Calu3 (cell line): Measurements from ENCODE around the gene TAPBPL. TPM values are rescaled to one million over a fixed set of nuclear protein-coding genes. Genes with fewer than 3 reads are reported as not detected.

Source experiments
- BruUV-seq: library from RNA; stranded (reverse); fragments of 400-500 nt; replicated peaks from 2 replicates; lab custom pipeline; 2021; lab: Mats Ljungman, UMichigan
- CTCF ChIA-PET: fragments of 300-600 bp; sonication (Branson Sonifier 250); formaldehyde crosslinking; loops from one replicate; lab custom pipeline; 2022; ENCODE audit warnings: antibody characterized with exemption; lab: Charles Lee
- DNase-seq: peaks from one replicate; pipeline ENCODE4 v3.0.0; 2022
- H3K27ac Mint-ChIP-seq: one replicate; pipeline ENCODE4 v1.8.0; 2022; ENCODE audit warnings: mixed read lengths; ENCODE audit not compliant: unreplicated experiment
- H3K27me3 Mint-ChIP-seq: one replicate; pipeline ENCODE4 v1.8.0; 2022; ENCODE audit warnings: mixed read lengths; ENCODE audit not compliant: unreplicated experiment
- H3K36me3 Mint-ChIP-seq: one replicate; pipeline ENCODE4 v1.8.0; 2022; ENCODE audit warnings: mild to moderate bottlenecking, moderate library complexity, mixed read lengths; ENCODE audit not compliant: insufficient read depth, unreplicated experiment
- H3K4me1 Mint-ChIP-seq: one replicate; pipeline ENCODE4 v1.8.0; 2022; ENCODE audit warnings: mild to moderate bottlenecking, low read depth, mixed read lengths; ENCODE audit not compliant: unreplicated experiment
- H3K4me3 Mint-ChIP-seq: one replicate; pipeline ENCODE4 v1.8.0; 2022; ENCODE audit warnings: mild to moderate bottlenecking, low read depth, moderate library complexity, mixed read lengths; ENCODE audit not compliant: unreplicated experiment
- H3K9me3 Mint-ChIP-seq: one replicate; pipeline ENCODE4 v1.8.0; 2022; ENCODE audit warnings: low read depth, mixed read lengths; ENCODE audit not compliant: unreplicated experiment
- intact Hi-C: fragments of 100-400 bp; cut with micrococcal nuclease; formaldehyde crosslinking; loops from one replicate; pipeline ENCODE4 v1.10.0; 2022; ENCODE audit not compliant: unreplicated experiment
- total RNA-seq: library from RNA; stranded (reverse); gene quantifications from 2 replicates; pipeline ENCODE4 v1.2.3, GENCODE V29; 2022
- TF ChIP-seq, protein P1 (sequence below): fragments of 200-600 bp; IDR thresholded peaks from one replicate; pipeline ENCODE4 v1.8.0; 2022; ENCODE audit warnings: antibody characterized with exemption; ENCODE audit not compliant: unreplicated experiment

Gene TAPBPL
- total RNA-seq, 1 experiment from 2014 or later = 28.0 TPM

DNA sequence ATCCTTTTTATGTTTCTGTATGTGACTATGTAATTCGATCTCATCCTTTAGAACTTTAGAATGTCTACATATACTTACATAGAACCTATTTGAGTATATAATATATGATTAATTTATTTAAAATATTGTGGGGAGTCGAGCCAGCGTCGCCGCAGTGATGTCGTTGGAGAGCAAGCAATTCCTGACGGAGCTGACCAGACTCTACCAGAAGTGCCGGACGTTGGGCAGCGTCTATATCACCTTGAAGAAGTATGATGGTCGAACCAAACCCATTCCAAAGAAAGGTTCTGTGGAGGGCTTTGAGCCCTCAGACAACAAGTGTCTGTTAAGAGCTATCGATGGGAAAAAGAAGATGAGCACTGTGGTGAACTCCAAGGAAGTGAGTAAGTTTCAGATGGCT, 13.5 kb upstream of the TAPBPL start:
- Mint-ChIP-seq H3K27ac (no peak overlapping the region), H3K4me3 (no peak overlapping the region), H3K4me1 (no peaks in the 10 kb centered on the region), H3K36me3 (peaks cover 5% of the 10 kb centered on the region), H3K9me3 (no peaks in the 10 kb centered on the region), H3K27me3 (no peaks in the 10 kb centered on the region)
- no TSS peak for BruUV-seq
- intact Hi-C loops = no loop called here
- TF ChIP-seq, protein P1, sequence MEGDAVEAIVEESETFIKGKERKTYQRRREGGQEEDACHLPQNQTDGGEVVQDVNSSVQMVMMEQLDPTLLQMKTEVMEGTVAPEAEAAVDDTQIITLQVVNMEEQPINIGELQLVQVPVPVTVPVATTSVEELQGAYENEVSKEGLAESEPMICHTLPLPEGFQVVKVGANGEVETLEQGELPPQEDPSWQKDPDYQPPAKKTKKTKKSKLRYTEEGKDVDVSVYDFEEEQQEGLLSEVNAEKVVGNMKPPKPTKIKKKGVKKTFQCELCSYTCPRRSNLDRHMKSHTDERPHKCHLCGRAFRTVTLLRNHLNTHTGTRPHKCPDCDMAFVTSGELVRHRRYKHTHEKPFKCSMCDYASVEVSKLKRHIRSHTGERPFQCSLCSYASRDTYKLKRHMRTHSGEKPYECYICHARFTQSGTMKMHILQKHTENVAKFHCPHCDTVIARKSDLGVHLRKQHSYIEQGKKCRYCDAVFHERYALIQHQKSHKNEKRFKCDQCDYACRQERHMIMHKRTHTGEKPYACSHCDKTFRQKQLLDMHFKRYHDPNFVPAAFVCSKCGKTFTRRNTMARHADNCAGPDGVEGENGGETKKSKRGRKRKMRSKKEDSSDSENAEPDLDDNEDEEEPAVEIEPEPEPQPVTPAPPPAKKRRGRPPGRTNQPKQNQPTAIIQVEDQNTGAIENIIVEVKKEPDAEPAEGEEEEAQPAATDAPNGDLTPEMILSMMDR = no peak
- CTCF ChIA-PET = no interaction called here
- no peak for DNase-seq

- Mint-ChIP-seq H3K27me3 (no peaks in the 10 kb centered on the region), H3K36me3 (peaks cover 5% of the 10 kb centered on the region), H3K4me3 (no peak overlapping the region), H3K27ac (no peak overlapping the region), H3K4me1 (no peaks in the 10 kb centered on the region), H3K9me3 (no peaks in the 10 kb centered on the region)
- intact Hi-C loops = no loop called here
- no peak for DNase-seq
- BruUV-seq = no TSS peak
- TF ChIP-seq, protein P1 = no peak
- CTCF ChIA-PET = interaction anchor here (0.6 kb wide), 1 partner anchor 511 kb away, joined by 5 read pairs; no protein-coding TSS in a partner anchor
These were observed 11.5 kb upstream of the TAPBPL start for GRCh38 chr12:6440391-6440790.

DNA sequence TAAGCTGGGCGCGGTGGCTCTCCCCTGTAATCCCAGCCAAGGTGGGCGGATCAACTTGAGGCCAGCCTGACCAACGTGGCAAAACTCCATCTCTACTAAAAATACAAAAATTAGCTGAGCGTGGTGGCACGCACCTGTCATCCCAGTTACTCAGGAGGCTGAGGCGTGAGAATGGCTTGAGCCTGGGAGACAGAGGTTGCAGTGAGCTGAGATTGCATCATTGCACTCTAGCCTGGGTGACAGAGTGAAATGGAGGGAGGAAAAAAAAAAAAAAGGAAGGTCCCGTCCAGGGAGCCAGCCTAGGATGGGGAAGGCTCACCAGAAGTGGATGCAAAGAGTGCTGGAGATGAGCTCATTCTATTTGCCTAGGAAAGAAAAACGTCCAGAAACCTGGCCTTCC, 9.0 kb upstream of the TAPBPL start:
- Mint-ChIP-seq H3K36me3 (peaks cover 10% of the 10 kb centered on the region), H3K4me3 (no peak overlapping the region), H3K9me3 (no peaks in the 10 kb centered on the region), H3K27ac (no peak overlapping the region), H3K4me1 (no peaks in the 10 kb centered on the region), H3K27me3 (no peaks in the 10 kb centered on the region)
- DNase-seq = no peak
- CTCF ChIA-PET = interaction anchor here (1.1 kb wide), 1 partner anchor 14 kb away, joined by 4 read pairs; no protein-coding TSS in a partner anchor
- TF ChIP-seq, protein P1 = no peak
- BruUV-seq = no TSS peak
- intact Hi-C loops = no loop called here

- no peak for DNase-seq
- Mint-ChIP-seq H3K4me1 (no peaks in the 10 kb centered on the region), H3K36me3 (peaks cover 15% of the 10 kb centered on the region), H3K27me3 (no peaks in the 10 kb centered on the region), H3K9me3 (no peaks in the 10 kb centered on the region), H3K27ac (no peak overlapping the region), H3K4me3 (no peak overlapping the region)
- CTCF ChIA-PET = interaction anchor here (1.1 kb wide), 1 partner anchor 14 kb away, joined by 4 read pairs; no protein-coding TSS in a partner anchor
- no TSS peak for BruUV-seq
- TF ChIP-seq, protein P1 = no peak
- intact Hi-C loops = no loop called here
These were observed 8.4 kb upstream of the TAPBPL start for GRCh38 chr12:6443361-6443983.
